GM21737 (cell line): ENCODE data around the gene PAX5.
"Not testable (repeated sequence)": the region's sequence is repeated elsewhere in the genome, so short reads cannot be mapped to it uniquely, and the experiment has no call there.

Experiments used
- ATAC-seq: cut with Tn5 transposase; IDR thresholded peaks from one replicate; pipeline ENCODE4 v1.9.1; 2021; ENCODE audit warnings: mild to moderate bottlenecking, moderate library complexity; ENCODE audit not compliant: unreplicated experiment

The PAX5 gene

GRCh38 chr9:36888551-36888950 is 145.5 kb downstream of the PAX5 start:
- ATAC-seq: no peak

GRCh38 chr9:36884721-36885120 is 149.3 kb downstream of the PAX5 start:
- ATAC-seq: no peak

- no peak for ATAC-seq
These were observed 151.5 kb downstream of the PAX5 start for GRCh38 chr9:36882594-36882993.

- ATAC-seq: no peak
These were observed 152.2 kb downstream of the PAX5 start for GRCh38 chr9:36881743-36882441.

- no peak for ATAC-seq
These were observed 152.8 kb downstream of the PAX5 start for GRCh38 chr9:36881316-36881715.

- no peak for ATAC-seq
These were observed 154.0 kb downstream of the PAX5 start for GRCh38 chr9:36880075-36880474.

GRCh38 chr9:36878986-36879982 is 154.8 kb downstream of the PAX5 start:
- no peak for ATAC-seq

GRCh38 chr9:36877239-36877638 is 156.8 kb downstream of the PAX5 start:
- ATAC-seq: no peak

- ATAC-seq: no peak
These were observed 158.0 kb downstream of the PAX5 start for GRCh38 chr9:36876056-36876455.

GRCh38 chr9:36874921-36875320 is 159.1 kb downstream of the PAX5 start:
- no peak for ATAC-seq

GRCh38 chr9:36874261-36874660 is 159.8 kb downstream of the PAX5 start:
- ATAC-seq: no peak

GRCh38 chr9:36873247-36873875 is 160.7 kb downstream of the PAX5 start:
- ATAC-seq: peak; percentile 45

- ATAC-seq: no peak
These were observed 161.4 kb downstream of the PAX5 start for GRCh38 chr9:36872641-36873040.

GRCh38 chr9:36871606-36872005 is 162.5 kb downstream of the PAX5 start:
- no peak for ATAC-seq

- no peak for ATAC-seq
These were observed 163.1 kb downstream of the PAX5 start for GRCh38 chr9:36870960-36871359.

- ATAC-seq: not testable (repeated sequence)
These were observed 164.5 kb downstream of the PAX5 start for GRCh38 chr9:36869605-36870004.

- ATAC-seq: no peak
These were observed 165.3 kb downstream of the PAX5 start for GRCh38 chr9:36868586-36869282.

GRCh38 chr9:36867672-36868471 is 166.2 kb downstream of the PAX5 start:
- ATAC-seq: no peak

- ATAC-seq: no peak
These were observed 166.8 kb downstream of the PAX5 start for GRCh38 chr9:36867241-36867640.

GRCh38 chr9:36866840-36867239 is 167.2 kb downstream of the PAX5 start:
- no peak for ATAC-seq
